ENCODE measurements around the gene RHO.

DNA sequence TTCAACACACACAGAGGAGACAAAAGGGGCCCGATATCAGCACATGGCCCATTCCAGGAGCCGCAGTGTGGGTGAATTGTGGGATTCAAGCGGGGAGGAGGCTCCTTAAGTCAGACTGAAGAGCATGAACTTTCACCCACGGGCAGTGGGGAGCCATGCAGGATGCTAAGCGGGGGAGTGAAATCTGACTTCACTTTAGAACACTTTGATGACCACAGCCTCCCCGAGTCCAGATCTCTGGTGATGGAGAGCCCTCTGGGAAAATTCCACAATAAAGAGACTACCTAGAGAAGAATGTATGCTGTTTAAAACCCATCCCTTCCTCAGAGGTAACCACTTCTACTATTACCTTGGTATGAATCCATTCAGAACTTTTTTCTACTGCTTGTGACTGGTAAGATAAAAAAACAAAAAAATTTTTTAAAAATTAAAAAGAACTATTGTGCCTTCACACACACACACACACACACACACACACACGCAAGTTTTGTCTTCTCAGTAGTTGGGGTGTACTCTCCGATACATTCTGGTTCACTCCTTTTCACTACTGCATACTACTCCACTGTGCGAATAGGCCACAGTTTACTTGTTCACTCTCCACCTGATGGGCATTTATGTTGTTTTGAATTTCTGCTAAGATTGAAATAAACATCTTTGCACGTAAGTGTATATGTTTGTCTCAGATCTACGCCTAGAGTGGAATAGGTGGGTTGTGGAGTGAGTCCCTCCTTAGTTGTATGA, 12.5 kb downstream of the RHO start:
- TF ChIP-seq, protein P1, sequence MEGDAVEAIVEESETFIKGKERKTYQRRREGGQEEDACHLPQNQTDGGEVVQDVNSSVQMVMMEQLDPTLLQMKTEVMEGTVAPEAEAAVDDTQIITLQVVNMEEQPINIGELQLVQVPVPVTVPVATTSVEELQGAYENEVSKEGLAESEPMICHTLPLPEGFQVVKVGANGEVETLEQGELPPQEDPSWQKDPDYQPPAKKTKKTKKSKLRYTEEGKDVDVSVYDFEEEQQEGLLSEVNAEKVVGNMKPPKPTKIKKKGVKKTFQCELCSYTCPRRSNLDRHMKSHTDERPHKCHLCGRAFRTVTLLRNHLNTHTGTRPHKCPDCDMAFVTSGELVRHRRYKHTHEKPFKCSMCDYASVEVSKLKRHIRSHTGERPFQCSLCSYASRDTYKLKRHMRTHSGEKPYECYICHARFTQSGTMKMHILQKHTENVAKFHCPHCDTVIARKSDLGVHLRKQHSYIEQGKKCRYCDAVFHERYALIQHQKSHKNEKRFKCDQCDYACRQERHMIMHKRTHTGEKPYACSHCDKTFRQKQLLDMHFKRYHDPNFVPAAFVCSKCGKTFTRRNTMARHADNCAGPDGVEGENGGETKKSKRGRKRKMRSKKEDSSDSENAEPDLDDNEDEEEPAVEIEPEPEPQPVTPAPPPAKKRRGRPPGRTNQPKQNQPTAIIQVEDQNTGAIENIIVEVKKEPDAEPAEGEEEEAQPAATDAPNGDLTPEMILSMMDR (optimal IDR thresholded peaks at IDR 0.05 in 1 of 3, IDR thresholded peaks at IDR 0.05 in 1 of 3, conservative IDR thresholded peaks at IDR 0.05 in 1 of 3; ENCODE audit: extremely low read depth in 1 of 3, insufficient read depth in 2 of 3, low read length in 3 of 3) = no peak
- no peak for TF ChIP-seq EZH2 (IDR thresholded peaks at IDR 0.05; ENCODE audit: low read length)
